WTC11 (cell line): ENCODE results near the gene OR51A4. TPM values are rescaled to one million over a fixed set of nuclear protein-coding genes. Genes with fewer than 3 reads are reported as not detected.

Experiments used
- ATAC-seq: fragments of 200-7000 bp; cut with Tn5 transposase; 2 replicates; pipeline ENCODE4 v1.10.0; 2021; ENCODE audit warnings: mild to moderate bottlenecking, moderate library complexity
- CTCF ChIA-PET: fragments of 300-600 bp; sonication (Branson Sonifier 250); formaldehyde crosslinking; loops from one replicate; lab custom pipeline; 2021; ENCODE audit warnings: antibody characterized with exemption; lab: Charles Lee
- POLR2A ChIA-PET: fragments of 350-600 bp; sonication (Branson Sonifier 250); formaldehyde crosslinking; loops from one replicate; lab custom pipeline; 2021; ENCODE audit warnings: antibody characterized with exemption; lab: Charles Lee
- DNase-seq: peaks from one replicate; pipeline ENCODE4 v3.0.0; 2021; ENCODE audit warnings: low spot score
- H3K27ac Mint-ChIP-seq: 2 replicates; pipeline ENCODE4 v1.8.0; 2021; ENCODE audit warnings: mixed read lengths
- H3K27me3 Mint-ChIP-seq: 2 replicates; pipeline ENCODE4 v1.8.0; 2021; ENCODE audit warnings: low read depth, mild to moderate bottlenecking, moderate library complexity, mixed read lengths
- H3K36me3 Mint-ChIP-seq: 2 replicates; pipeline ENCODE4 v1.8.0; 2021; ENCODE audit warnings: mixed read lengths
- H3K4me1 Mint-ChIP-seq: 2 replicates; pipeline ENCODE4 v1.8.0; 2022; ENCODE audit warnings: mixed read lengths
- H3K4me3 Mint-ChIP-seq: 2 replicates; pipeline ENCODE4 v1.8.0; 2021; ENCODE audit warnings: mild to moderate bottlenecking, moderate library complexity, mixed read lengths
- H3K9me3 Mint-ChIP-seq: 2 replicates; pipeline ENCODE4 v1.8.0; 2021; ENCODE audit warnings: mixed read lengths
- CREB1 ChIP-seq: sonication (generic); formaldehyde crosslinking; IDR thresholded peaks from 2 replicates; pipeline ENCODE4 v1.8.0; 2023; ENCODE audit warnings: mild to moderate bottlenecking, missing genetic modification reagents
- CREM ChIP-seq: sonication (generic); formaldehyde crosslinking; IDR thresholded peaks from 2 replicates; pipeline ENCODE4 v1.8.1; 2022; ENCODE audit warnings: mild to moderate bottlenecking, missing genetic modification reagents, moderate library complexity
- ELF4 ChIP-seq: sonication (generic); formaldehyde crosslinking; IDR thresholded peaks from 2 replicates; pipeline ENCODE4 v1.8.1; 2022; ENCODE audit warnings: low read depth, mild to moderate bottlenecking, moderate library complexity, missing genetic modification reagents
- EMX1 ChIP-seq: fragments of 250-450 bp; sonication (Bioruptor Pico); IDR thresholded peaks from 2 replicates; pipeline ENCODE4 v1.8.0; 2021; ENCODE audit warnings: mild to moderate bottlenecking
- ESRRA ChIP-seq: sonication (generic); formaldehyde crosslinking; IDR thresholded peaks from 2 replicates; pipeline ENCODE4 v1.8.1; 2022; ENCODE audit warnings: mild to moderate bottlenecking, missing genetic modification reagents, borderline replicate concordance
- FOXP1 ChIP-seq: sonication (generic); formaldehyde crosslinking; IDR thresholded peaks from 2 replicates; pipeline ENCODE4 v1.8.0; 2022; ENCODE audit warnings: missing genetic modification reagents, mild to moderate bottlenecking, moderate library complexity, borderline replicate concordance
- GRHL2 ChIP-seq: fragments of 250-450 bp; sonication (Bioruptor Pico); IDR thresholded peaks from 2 replicates; pipeline ENCODE4 v1.8.0; 2022; ENCODE audit warnings: mild to moderate bottlenecking, moderate library complexity; ENCODE audit not compliant: insufficient replicate concordance, severe bottlenecking
- HMGA2 ChIP-seq: fragments of 250-450 bp; sonication (Bioruptor Pico); IDR thresholded peaks from 2 replicates; pipeline ENCODE4 v1.4.0; 2021; ENCODE audit warnings: mild to moderate bottlenecking, moderate library complexity
- JUN ChIP-seq: sonication (generic); formaldehyde crosslinking; IDR thresholded peaks from 2 replicates; pipeline ENCODE4 v1.8.0; 2023; ENCODE audit warnings: mild to moderate bottlenecking, missing genetic modification reagents
- KAT7 ChIP-seq: sonication (generic); formaldehyde crosslinking; IDR thresholded peaks from 2 replicates; pipeline ENCODE4 v1.8.1; 2023; ENCODE audit warnings: missing genetic modification reagents, mild to moderate bottlenecking, borderline replicate concordance
- MYBL2 ChIP-seq: sonication (generic); formaldehyde crosslinking; IDR thresholded peaks from 2 replicates; pipeline ENCODE4 v1.8.1; 2023; ENCODE audit warnings: mild to moderate bottlenecking, moderate library complexity, missing genetic modification reagents
- NFATC4 ChIP-seq: fragments of 250-450 bp; sonication (Bioruptor Pico); IDR thresholded peaks from 2 replicates; pipeline ENCODE4 v1.9.0; 2021; ENCODE audit warnings: mild to moderate bottlenecking
- NFE2L1 ChIP-seq: sonication (generic); formaldehyde crosslinking; IDR thresholded peaks from 2 replicates; pipeline ENCODE4 v1.8.1; 2023; ENCODE audit warnings: missing genetic modification reagents
- NR2C2 ChIP-seq: sonication (generic); formaldehyde crosslinking; IDR thresholded peaks from 2 replicates; pipeline ENCODE4 v1.8.0; 2022; ENCODE audit warnings: mild to moderate bottlenecking, missing genetic modification reagents
- RELA ChIP-seq: sonication (generic); formaldehyde crosslinking; IDR thresholded peaks from 2 replicates; pipeline ENCODE4 v1.8.1; 2022; ENCODE audit warnings: missing genetic modification reagents, mild to moderate bottlenecking, borderline replicate concordance
- RORB ChIP-seq: fragments of 250-450 bp; sonication (Bioruptor Pico); IDR thresholded peaks from 2 replicates; pipeline ENCODE4 v1.9.0; 2021; ENCODE audit warnings: mild to moderate bottlenecking
- SMAD3 ChIP-seq: sonication (generic); formaldehyde crosslinking; IDR thresholded peaks from 2 replicates; pipeline ENCODE4 v1.8.0; 2022; ENCODE audit warnings: missing genetic modification reagents, mild to moderate bottlenecking, borderline replicate concordance
- SP1 ChIP-seq: sonication (generic); formaldehyde crosslinking; conservative IDR thresholded peaks from 2 replicates; pipeline ENCODE4 v1.8.1; 2022; ENCODE audit warnings: missing genetic modification reagents
- TEAD1 ChIP-seq: sonication (generic); formaldehyde crosslinking; IDR thresholded peaks from 2 replicates; pipeline ENCODE4 v1.8.0; 2022; ENCODE audit warnings: mild to moderate bottlenecking, missing genetic modification reagents
- TEAD4 ChIP-seq: sonication (generic); formaldehyde crosslinking; IDR thresholded peaks from 2 replicates; pipeline ENCODE4 v1.8.0; 2022; ENCODE audit warnings: mild to moderate bottlenecking, missing genetic modification reagents
- TP53 ChIP-seq: sonication (generic); formaldehyde crosslinking; IDR thresholded peaks from 2 replicates; pipeline ENCODE4 v1.8.1; 2023; ENCODE audit warnings: mild to moderate bottlenecking, missing genetic modification reagents
- ZNF219 ChIP-seq: sonication (generic); formaldehyde crosslinking; IDR thresholded peaks from 2 replicates; pipeline ENCODE4 v1.8.0; 2023; ENCODE audit warnings: missing genetic modification reagents, mild to moderate bottlenecking, borderline replicate concordance
- ZNF416 ChIP-seq: fragments of 250-450 bp; sonication (Bioruptor Pico); IDR thresholded peaks from 2 replicates; pipeline ENCODE4 v1.9.0; 2021; ENCODE audit warnings: mild to moderate bottlenecking, inconsistent platforms
- ZNF423 ChIP-seq: fragments of 250-450 bp; sonication (Bioruptor Pico); IDR thresholded peaks from 2 replicates; pipeline ENCODE4 v2.1.2; 2022; ENCODE audit warnings: mild to moderate bottlenecking, moderate library complexity
- ZNF425 ChIP-seq: fragments of 250-450 bp; sonication (Bioruptor Pico); conservative IDR thresholded peaks from 2 replicates; pipeline ENCODE4 v1.9.0; 2021; ENCODE audit warnings: mild to moderate bottlenecking
- ZNF671 ChIP-seq: fragments of 250-450 bp; sonication (Bioruptor Pico); IDR thresholded peaks from 2 replicates; pipeline ENCODE4 v1.8.0; 2021; ENCODE audit warnings: mild to moderate bottlenecking
- total RNA-seq: library from RNA; stranded (reverse); gene quantifications from 3 replicates; pipeline ENCODE4 v1.2.3, GENCODE V29; 2021
- TF ChIP-seq, protein P1 (sequence below): sonication (generic); formaldehyde crosslinking; IDR thresholded peaks from 2 replicates; pipeline ENCODE4 v1.8.1; 2022; ENCODE audit warnings: missing genetic modification reagents, borderline replicate concordance
- TF ChIP-seq, protein P2 (sequence below): sonication (generic); formaldehyde crosslinking; IDR thresholded peaks from 2 replicates; pipeline ENCODE4 v1.8.1; 2022; ENCODE audit warnings: low read depth, mild to moderate bottlenecking, moderate library complexity, missing genetic modification reagents, borderline replicate concordance

OR51A4 gene
- total RNA-seq, 1 experiment from 2014 or later = not detected

DNA sequence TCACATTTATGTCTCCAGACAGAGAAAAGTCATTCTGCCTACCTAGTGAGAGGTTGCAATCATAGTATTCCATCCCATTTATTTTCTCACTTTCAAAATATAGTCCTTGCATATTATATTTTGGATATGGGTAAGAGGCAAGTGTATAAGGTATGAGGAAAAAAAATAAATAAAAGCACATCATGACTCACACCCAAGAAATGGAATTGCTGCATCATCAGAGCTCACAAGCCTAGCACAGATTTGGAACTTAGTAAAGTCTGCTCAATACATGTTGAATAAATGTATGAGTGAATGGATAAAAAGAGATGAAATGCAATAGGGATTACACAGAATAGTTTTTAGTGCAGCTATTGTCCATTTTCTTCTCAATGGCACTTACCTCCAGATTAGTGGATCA is 20.8 kb downstream of the OR51A4 start (continued):
- TF ChIP-seq JUN (no peak), SP1 (CRISPR knock-in tag) (no peak), SMAD3 (CRISPR knock-in tag) (no peak), RELA (no peak), ZNF425 (CRISPR knock-in tag) (no peak), TEAD1 (CRISPR knock-in tag) (no peak), ZNF671 (CRISPR knock-in tag) (no peak), ZNF423 (CRISPR knock-in tag) (no peak), EMX1 (CRISPR knock-in tag) (no peak), ELF4 (CRISPR knock-in tag) (no peak), HMGA2 (CRISPR knock-in tag) (no peak), NFATC4 (CRISPR knock-in tag) (no peak), ZNF416 (CRISPR knock-in tag) (no peak)
- TF ChIP-seq, protein P1, sequence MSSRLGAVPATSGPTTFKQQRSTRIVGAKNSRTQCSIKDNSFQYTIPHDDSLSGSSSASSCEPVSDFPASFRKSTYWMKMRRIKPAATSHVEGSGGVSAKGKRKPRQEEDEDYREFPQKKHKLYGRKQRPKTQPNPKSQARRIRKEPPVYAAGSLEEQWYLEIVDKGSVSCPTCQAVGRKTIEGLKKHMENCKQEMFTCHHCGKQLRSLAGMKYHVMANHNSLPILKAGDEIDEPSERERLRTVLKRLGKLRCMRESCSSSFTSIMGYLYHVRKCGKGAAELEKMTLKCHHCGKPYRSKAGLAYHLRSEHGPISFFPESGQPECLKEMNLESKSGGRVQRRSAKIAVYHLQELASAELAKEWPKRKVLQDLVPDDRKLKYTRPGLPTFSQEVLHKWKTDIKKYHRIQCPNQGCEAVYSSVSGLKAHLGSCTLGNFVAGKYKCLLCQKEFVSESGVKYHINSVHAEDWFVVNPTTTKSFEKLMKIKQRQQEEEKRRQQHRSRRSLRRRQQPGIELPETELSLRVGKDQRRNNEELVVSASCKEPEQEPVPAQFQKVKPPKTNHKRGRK (CRISPR knock-in tag) = no peak

DNA sequence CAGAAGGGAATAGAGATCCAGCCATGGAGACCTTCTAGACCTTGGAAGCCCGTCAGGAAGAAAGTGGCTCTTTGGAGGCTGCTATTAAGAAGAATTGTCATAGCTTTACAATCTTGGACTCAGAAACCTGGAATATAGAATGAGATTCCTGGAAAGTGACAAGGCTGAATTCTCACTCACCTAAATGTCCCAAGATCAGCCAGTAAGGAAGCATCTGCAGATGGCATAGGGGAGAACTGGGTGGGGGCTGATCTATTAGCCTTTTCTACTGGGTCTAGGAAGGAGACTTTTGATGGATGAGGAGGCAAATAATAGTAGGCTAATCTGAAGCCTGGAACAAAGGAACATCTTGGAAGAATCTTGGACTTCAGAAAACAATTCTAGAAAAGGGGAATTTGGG is 23.2 kb downstream of the OR51A4 start, which contains the start of gene OR51G1:
Gene OR51G1, minus strand, starts transcription at position 101 of the 400 bp plus-strand sequence. Its CDS starts 0 bp downstream, at position 101.
- Mint-ChIP-seq H3K4me1 (no peaks in the 10 kb centered on the region), H3K27ac (no peak within 1 kb of the TSS), H3K4me3 (no peak within 1 kb of the TSS), H3K36me3 (no peaks in the 10 kb centered on the region), H3K9me3 (no peaks in the 10 kb centered on the region), H3K27me3 (no peaks in the 10 kb centered on the region; the same call in 1 of the 2 replicates)
- no peak for TF ChIP-seq GRHL2 (CRISPR knock-in tag)
- TF ChIP-seq ESRRA (CRISPR knock-in tag) = no peak
- TF ChIP-seq, protein P2, sequence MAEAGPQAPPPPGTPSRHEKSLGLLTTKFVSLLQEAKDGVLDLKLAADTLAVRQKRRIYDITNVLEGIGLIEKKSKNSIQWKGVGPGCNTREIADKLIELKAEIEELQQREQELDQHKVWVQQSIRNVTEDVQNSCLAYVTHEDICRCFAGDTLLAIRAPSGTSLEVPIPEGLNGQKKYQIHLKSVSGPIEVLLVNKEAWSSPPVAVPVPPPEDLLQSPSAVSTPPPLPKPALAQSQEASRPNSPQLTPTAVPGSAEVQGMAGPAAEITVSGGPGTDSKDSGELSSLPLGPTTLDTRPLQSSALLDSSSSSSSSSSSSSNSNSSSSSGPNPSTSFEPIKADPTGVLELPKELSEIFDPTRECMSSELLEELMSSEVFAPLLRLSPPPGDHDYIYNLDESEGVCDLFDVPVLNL (CRISPR knock-in tag) = no peak
- no peak for TF ChIP-seq CREM (CRISPR knock-in tag)
- no peak for TF ChIP-seq MYBL2 (CRISPR knock-in tag)
- no peak for TF ChIP-seq FOXP1 (CRISPR knock-in tag)
- no peak for TF ChIP-seq CREB1 (CRISPR knock-in tag)
- no peak for TF ChIP-seq TP53
- TF ChIP-seq RELA = no peak
- TF ChIP-seq ZNF671 (CRISPR knock-in tag) = no peak
- CTCF ChIA-PET = no interaction called here
- no peak for DNase-seq
- ATAC-seq = no peak
- POLR2A ChIA-PET = no interaction called here

DNA sequence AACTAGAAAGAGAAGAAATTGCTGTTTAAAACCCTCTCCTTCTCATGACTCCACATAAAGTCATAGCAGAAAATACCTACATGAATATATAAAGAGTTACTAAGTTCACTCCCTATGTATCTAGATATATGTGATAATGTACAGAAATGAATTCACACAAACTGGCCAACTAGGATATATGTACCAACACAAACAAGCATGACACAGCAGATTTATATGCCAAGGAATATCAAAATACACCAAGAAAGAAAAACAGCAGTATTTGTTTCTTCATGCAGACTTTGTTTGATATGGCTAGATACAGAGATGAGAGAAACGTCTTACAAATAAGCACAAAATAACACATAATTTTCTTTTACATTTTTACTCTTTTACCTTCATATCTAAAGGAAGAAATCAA is 25.1 kb downstream of the OR51A4 start:
- Mint-ChIP-seq H3K4me1 (no peaks in the 10 kb centered on the region), H3K27ac (no peak overlapping the region), H3K9me3 (no peaks in the 10 kb centered on the region), H3K36me3 (no peaks in the 10 kb centered on the region), H3K4me3 (no peak overlapping the region), H3K27me3 (no peaks in the 10 kb centered on the region; the same call in 1 of the 2 replicates)
- no peak for ATAC-seq
- no peak for DNase-seq
- CTCF ChIA-PET = no interaction called here
- POLR2A ChIA-PET = no interaction called here
- TF ChIP-seq RORB (CRISPR knock-in tag) (no peak), ZNF425 (CRISPR knock-in tag) (no peak), ZNF219 (CRISPR knock-in tag) (no peak), NR2C2 (CRISPR knock-in tag) (no peak), NFE2L1 (CRISPR knock-in tag) (no peak), RELA (no peak), KAT7 (CRISPR knock-in tag) (no peak), TEAD4 (CRISPR knock-in tag) (no peak)
- TF ChIP-seq, protein P1 (CRISPR knock-in tag) = no peak
